PC-3 (cell line): ENCODE data around the gene CSPG4. TPM values are rescaled to one million over a fixed set of nuclear protein-coding genes. Genes with fewer than 3 reads are reported as not detected.
A peak's percentile ranks its signal among the peaks of the same experiment; 100 is the strongest.

ENCODE experiments used
- ATAC-seq: fragments of 200-7000 bp; cut with Tn5 transposase; 2 replicates; pipeline ENCODE4 v1.9.1; 2020; ENCODE audit warnings: mild to moderate bottlenecking, moderate library complexity
- BruUV-seq: library from RNA; stranded (reverse); fragments of 400-500 nt; replicated peaks from 2 replicates; lab custom pipeline; 2021; lab: Mats Ljungman, UMichigan
- CTCF ChIA-PET: fragments of 300-600 bp; sonication (Branson Sonifier 250); formaldehyde crosslinking; loops from one replicate; lab custom pipeline; 2022; ENCODE audit warnings: antibody characterized with exemption; lab: Charles Lee
- POLR2A ChIA-PET: fragments of 300-600 bp; sonication (Branson Sonifier 250); formaldehyde crosslinking; loops from one replicate; lab custom pipeline; 2022; ENCODE audit warnings: antibody characterized with exemption; ENCODE audit not compliant: unreplicated experiment; lab: Charles Lee
- DNase-seq: peaks from one replicate; pipeline ENCODE4 v3.0.0-alpha.2; 2015
- H2AFZ ChIP-seq: fragments of 300-600 bp; sonication (generic); 2 replicates; pipeline ENCODE4 v1.6.0; 2016; ENCODE audit warnings: antibody characterized with exemption, low read length
- H3F3A ChIP-seq: fragments of 300-600 bp; sonication (generic); one replicate; pipeline ENCODE4 v1.6.0; 2017; ENCODE audit warnings: antibody characterized with exemption, low read length, control low read depth, mild to moderate bottlenecking; ENCODE audit not compliant: unreplicated experiment
- H3K27ac ChIP-seq: fragments of 300-600 bp; sonication (generic); 2 replicates; pipeline ENCODE4 v1.5.1; 2016; ENCODE audit warnings: mild to moderate bottlenecking, low read length
- H3K27me3 ChIP-seq: fragments of 300-600 bp; sonication (generic); 2 replicates; pipeline ENCODE4 v1.6.1; 2016; ENCODE audit warnings: low read length, mixed read lengths
- H3K36me3 ChIP-seq: fragments of 300-600 bp; sonication (generic); 2 replicates; pipeline ENCODE4 v1.6.1; 2016; ENCODE audit warnings: low read depth, mixed run types, low read length, mixed read lengths
- H3K4me1 ChIP-seq: fragments of 300-600 bp; sonication (generic); 2 replicates; pipeline ENCODE4 v1.5.1; 2016; ENCODE audit warnings: low read length; ENCODE audit not compliant: insufficient read depth
- H3K4me2 ChIP-seq: fragments of 300-600 bp; sonication (generic); 2 replicates; pipeline ENCODE4 v1.6.0; 2016; ENCODE audit warnings: low read length
- H3K4me3 ChIP-seq: fragments of 300-600 bp; sonication (generic); 2 replicates; pipeline ENCODE4 v1.5.1; 2016; ENCODE audit warnings: mild to moderate bottlenecking, low read length, mixed read lengths
- H3K79me2 ChIP-seq: fragments of 300-600 bp; sonication (generic); 2 replicates; pipeline ENCODE4 v1.6.1; 2017; ENCODE audit warnings: low read length, mixed read lengths
- H3K9ac ChIP-seq: fragments of 300-600 bp; sonication (generic); 2 replicates; pipeline ENCODE4 v1.6.0; 2016; ENCODE audit warnings: mild to moderate bottlenecking, low read length
- H3K9me2 ChIP-seq: fragments of 300-600 bp; sonication (generic); replicated peaks from 2 replicates; pipeline ENCODE4 v1.6.1; 2016; ENCODE audit warnings: mixed run types, low read length, mixed read lengths
- H3K9me3 ChIP-seq: fragments of 300-600 bp; sonication (generic); 2 replicates; pipeline ENCODE4 v1.6.1; 2016; ENCODE audit warnings: low read length, mixed read lengths
- H4K20me1 ChIP-seq: fragments of 300-600 bp; sonication (generic); 2 replicates; pipeline ENCODE4 v1.6.1; 2016; ENCODE audit warnings: low read length, mixed read lengths
- CTCF ChIP-seq: fragments of 300-600 bp; sonication (generic); conservative IDR thresholded peaks from 2 replicates; pipeline ENCODE4 v1.5.1; 2017; ENCODE audit warnings: antibody characterized with exemption, low read depth, mild to moderate bottlenecking, low read length
- EZH2 ChIP-seq: fragments of 300-600 bp; sonication (generic); IDR thresholded peaks from one replicate; pipeline ENCODE4 v1.6.1; 2017; ENCODE audit warnings: antibody characterized with exemption, mild to moderate bottlenecking, low read length; ENCODE audit not compliant: unreplicated experiment
- EZH2phosphoT487 ChIP-seq: fragments of 300-600 bp; sonication (generic); IDR thresholded peaks from 2 replicates; pipeline ENCODE4 v1.6.1; 2018; ENCODE audit warnings: mild to moderate bottlenecking, antibody characterized with exemption, low read length, borderline replicate concordance
- intact Hi-C: fragments of 100-400 bp; cut with micrococcal nuclease; formaldehyde crosslinking; loops from 2 replicates; pipeline ENCODE4 v1.9.0; 2023
- total RNA-seq: library from RNA; depleted of rRNA; stranded (reverse); fragments of >200 nt; gene quantifications from 2 replicates; pipeline ENCODE4 v1.2.3, GENCODE V29; 2014

CSPG4 gene
- total RNA-seq, 1 experiment from 2014 or later, result 2.0 TPM

- no peaks in the 10 kb centered on the region for H3K79me2 ChIP-seq
- no peaks in the 10 kb centered on the region for H3K9me3 ChIP-seq
- no peaks in the 10 kb centered on the region for H3K9me2 ChIP-seq
- H3K27me3 ChIP-seq, result no peaks in the 10 kb centered on the region
- ChIA-PET POLR2A (interaction anchor here (0.6 to 1.0 kb wide), 2 partner anchors 13 to 75 kb away, joined by 3 to 5 read pairs; partner anchors contain the start of gene SNX33), CTCF (no interaction called here)
- no peaks in the 10 kb centered on the region for H3K36me3 ChIP-seq
- H3K4me2 ChIP-seq, result peak overlapping the region; percentile 61
- no peaks in the 10 kb centered on the region for H3F3A ChIP-seq
- H3K9ac ChIP-seq, result peak overlapping the region; percentile 45
- TSS peak; percentile 50 for BruUV-seq
- intact Hi-C loops, result no loop called here
- no peaks in the 10 kb centered on the region for H4K20me1 ChIP-seq
- H2AFZ ChIP-seq, result peak overlapping the region; percentile 30; the same call in 1 of the 2 replicates
- ATAC-seq (peak; percentile 97), DNase-seq (peak; percentile 86)
- peak overlapping the region; percentile 63 for H3K27ac ChIP-seq
- no peak overlapping the region for H3K4me3 ChIP-seq
- no peak for TF ChIP-seq CTCF
- TF ChIP-seq EZH2, result no peak
- no peak for TF ChIP-seq EZH2phosphoT487
- H3K4me1 ChIP-seq, result peaks cover 32% of the 10 kb centered on the region
Measured at GRCh38 chr15:75661100-75661755, 51.4 kb downstream of the CSPG4 start.

GRCh38 chr15:75659928-75660645 lies 52.6 kb downstream of the CSPG4 start:
- Histone ChIP-seq H3K9ac (no peak overlapping the region), H3K9me3 (no peaks in the 10 kb centered on the region), H3K4me1 (peaks cover 23% of the 10 kb centered on the region), H3F3A (no peaks in the 10 kb centered on the region), H2AFZ (no peak overlapping the region), H3K4me2 (no peak overlapping the region), H3K79me2 (peaks cover 2% of the 10 kb centered on the region; the same call in 1 of the 2 replicates), H4K20me1 (no peaks in the 10 kb centered on the region), H3K36me3 (no peaks in the 10 kb centered on the region), H3K27ac (no peak overlapping the region), H3K27me3 (no peaks in the 10 kb centered on the region), H3K4me3 (no peak overlapping the region), H3K9me2 (no peaks in the 10 kb centered on the region)
- no TSS peak for BruUV-seq
- ATAC-seq, result no peak
- TF ChIP-seq CTCF (no peak), EZH2 (no peak), EZH2phosphoT487 (no peak)
- ChIA-PET CTCF (interaction anchor here (0.6 kb wide), 1 partner anchor 26 kb away, joined by 4 read pairs; no protein-coding TSS in a partner anchor), POLR2A (no interaction called here)
- DNase-seq, result no peak
- intact Hi-C loops, result no loop called here
